GM18511 (cell line): ENCODE measurements around the gene TSPAN5.
A peak's percentile ranks its signal among the peaks of the same experiment; 100 is the strongest.

Experiments
- ATAC-seq: cut with Tn5 transposase; IDR thresholded peaks from one replicate; pipeline ENCODE4 v1.9.1; 2021; ENCODE audit warnings: mild to moderate bottlenecking, moderate library complexity; ENCODE audit not compliant: unreplicated experiment

TSPAN5 gene

DNA sequence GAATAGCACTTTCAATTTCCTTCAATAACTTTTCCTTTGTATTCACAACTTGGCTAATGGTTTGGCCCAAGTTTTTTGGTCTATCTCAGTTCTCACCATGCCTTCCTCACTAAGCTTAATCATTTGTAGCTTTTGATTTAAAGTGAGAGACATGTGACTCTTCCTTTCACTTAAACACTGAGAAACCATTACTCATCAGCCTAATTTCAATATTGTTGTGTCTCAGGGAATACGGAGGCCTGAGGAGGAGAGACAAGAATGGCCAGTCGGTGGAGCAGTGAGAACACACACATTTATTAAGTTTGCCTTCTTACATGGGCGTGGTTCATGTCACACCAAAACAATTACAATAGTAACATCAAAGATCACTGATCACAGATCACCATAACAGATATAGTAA is 56.7 kb downstream of the TSPAN5 start:
- peak; percentile 91 for ATAC-seq

DNA sequence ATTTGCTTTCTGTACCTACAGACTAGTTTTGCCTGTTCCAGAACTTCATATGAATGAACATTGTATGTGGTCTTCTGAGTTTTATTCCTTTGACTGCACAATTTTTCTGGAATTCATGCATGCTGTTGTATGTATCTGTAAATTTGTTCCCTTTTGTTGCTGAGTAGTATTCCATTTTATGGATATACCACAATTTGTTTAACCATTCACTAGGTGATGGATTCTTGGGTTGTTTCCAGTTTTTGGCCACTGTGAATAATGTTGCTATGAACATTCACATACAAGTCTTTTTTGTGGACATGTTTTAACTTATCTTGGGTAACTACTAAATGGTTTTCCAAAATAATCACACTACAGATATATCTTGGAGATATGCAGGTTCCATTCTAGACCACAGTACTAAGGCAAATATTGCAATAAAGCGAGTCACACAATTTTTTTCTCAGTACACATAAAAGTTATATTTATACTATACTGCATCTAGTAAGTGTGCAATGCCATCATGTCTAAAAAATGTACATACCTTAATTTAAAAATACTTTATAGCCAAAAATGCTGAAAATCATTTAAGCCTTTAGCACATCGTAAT is 58.7 kb downstream of the TSPAN5 start:
- ATAC-seq = no peak

DNA sequence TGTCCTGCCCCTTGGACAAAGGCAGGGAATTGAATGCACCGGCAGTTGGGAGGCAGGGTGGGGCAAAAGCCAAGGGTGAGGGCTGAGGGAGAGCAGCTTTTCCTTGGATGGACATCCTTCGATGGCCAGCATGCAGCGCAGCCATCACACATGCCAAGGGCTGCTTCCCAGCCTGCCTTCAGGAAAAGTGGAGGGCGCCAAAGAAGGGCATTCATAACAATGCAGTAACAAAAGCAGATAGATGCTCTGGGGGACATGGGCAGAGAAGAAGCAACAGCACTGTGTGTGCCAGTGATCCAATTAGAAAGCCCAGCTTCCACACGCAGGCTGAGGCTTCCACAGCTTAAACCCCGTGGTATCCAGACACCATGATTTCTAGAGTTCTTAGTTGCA is 71.5 kb downstream of the TSPAN5 start:
- ATAC-seq = no peak

DNA sequence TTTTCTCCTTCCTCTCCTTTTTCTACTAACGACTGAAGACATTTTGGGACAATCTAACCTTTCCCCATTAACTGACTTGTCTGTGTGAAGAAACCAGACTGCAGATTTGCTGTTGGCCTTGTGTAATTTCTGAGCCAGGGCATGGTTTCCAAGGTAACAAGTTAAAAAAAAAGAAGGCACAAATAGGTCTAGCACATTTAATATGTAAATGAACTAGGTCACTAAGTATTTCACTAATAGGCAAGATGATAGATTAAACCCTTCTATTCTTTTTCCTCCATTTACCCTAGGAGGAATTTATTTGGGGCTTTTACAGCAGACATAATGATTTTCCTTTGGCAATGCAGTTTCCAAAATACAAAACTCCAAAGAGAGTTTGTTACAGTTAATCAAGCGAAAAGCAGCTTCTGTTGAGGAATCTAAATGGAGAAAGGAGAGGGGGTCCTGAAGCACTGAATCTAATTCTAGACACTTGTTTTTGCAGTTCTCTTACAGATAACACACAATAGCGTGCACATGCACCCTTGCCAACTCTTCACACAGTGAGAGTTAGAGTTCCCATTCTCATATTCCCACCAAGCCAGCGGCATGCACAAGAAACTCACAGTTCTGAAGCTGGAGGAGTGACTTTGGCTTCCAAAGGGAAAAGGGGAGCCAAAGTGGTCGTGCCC is 72.0 kb downstream of the TSPAN5 start:
- no peak for ATAC-seq

DNA sequence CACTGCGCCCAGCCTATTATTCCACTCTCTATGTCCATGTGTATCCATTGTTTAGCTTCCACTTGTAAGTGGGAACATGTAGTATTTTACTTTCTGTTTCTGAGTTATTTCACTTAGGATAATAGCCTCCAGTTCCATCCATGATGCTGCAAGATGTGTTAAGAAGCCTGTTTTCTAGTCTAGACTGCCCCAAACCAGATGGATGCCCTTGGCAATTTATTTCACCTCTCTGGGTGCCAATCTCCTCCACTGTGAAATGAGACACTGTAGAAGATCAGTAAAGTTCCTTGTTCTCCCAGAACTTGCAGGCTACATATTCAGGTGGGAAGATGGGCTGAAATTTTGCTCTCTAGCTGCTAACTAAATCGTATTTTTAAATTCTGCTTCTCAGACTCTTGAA is 72.8 kb downstream of the TSPAN5 start:
- no peak for ATAC-seq

DNA sequence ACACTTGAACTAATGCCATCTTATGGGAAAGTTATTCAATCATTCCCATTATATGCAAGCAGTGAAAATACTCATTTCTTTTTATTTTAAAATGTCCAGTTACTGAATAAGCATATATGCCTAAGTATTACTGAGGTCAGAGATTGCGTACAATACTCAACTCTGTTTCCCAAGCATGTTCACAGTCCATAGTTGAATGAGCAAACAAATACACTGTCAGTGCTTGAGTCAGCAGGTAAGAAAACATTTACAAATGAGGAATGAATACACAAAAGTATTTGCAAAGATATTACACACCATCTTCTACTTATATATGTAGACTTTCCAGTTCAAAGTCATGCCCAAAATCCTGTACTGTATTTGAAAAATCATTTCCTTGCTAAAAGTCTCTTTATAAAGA is 74.1 kb downstream of the TSPAN5 start:
- no peak for ATAC-seq

DNA sequence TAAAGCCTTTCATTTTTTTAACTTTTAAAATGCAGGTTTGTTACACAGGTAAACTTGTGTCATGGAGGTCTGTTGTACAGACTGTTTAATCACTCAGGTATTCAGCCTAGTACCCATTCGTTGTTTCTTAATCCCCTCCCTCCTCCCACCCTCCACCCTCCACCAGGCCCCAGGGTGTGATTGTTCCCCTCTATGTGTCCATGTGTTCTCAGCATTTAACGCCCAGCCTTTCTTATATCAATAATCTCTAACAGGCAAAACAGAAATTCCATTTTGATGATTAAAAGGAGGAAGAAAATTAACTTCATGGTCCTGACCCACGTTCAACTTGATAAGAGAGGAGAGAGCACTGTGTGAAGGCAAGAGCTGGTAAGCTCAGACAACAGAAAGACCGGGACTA is 75.1 kb downstream of the TSPAN5 start:
- no peak for ATAC-seq

DNA sequence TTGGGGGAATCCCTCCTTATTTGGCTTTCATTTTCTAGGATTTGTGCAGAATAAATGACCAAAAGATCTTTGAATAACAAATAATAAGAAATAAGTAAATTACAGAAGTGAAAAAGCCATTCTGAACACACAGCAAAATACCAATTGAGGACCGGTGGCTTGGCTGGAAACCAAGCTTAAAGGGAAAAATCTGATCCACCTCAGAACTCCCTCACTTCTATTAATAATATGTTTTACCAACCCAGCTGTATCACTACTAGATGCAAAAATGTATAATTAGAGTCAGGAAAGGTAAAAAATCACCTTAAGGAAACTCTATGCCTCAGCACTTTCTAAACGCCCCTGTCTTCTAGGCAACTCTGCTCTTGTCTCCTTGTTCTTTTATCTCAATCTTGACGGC is 77.3 kb downstream of the TSPAN5 start:
- ATAC-seq = no peak

DNA sequence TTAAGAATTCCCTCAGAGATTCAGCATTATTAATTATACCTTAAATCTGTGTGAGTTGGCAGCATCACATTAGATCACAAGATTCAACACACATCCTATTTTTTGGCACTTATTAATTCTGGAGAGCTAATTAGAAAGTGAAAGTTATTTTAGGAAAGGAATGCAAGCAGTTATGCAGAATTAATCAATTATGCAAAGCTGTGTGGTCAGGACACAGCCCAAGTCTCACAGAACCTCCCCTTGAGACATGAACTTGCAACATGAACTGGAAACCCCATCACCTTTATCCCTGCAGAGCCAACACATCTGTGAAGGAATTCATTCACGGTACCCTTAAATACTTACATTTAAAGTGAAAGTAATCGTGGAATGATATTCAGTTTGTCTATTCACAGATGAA is 80.5 kb downstream of the TSPAN5 start:
- no peak for ATAC-seq

DNA sequence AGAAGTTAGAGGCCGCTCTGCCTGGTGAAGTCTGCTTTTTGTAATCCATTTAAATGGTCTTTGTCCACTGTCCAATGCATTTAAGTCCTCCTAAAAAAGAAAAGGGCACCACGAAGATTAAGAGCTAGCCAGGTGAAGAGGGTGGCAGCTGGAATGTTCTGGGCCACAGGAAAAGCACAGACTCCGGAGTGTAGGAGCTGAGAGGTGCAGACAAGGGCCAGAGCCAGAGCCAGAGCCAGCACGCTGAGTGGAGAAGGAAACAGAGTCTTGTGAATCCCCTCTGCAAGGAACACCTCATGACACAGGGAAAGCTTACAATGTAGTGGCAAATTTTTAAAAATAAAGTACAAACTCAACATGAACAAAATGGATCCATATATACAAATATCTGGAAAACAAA is 83.6 kb downstream of the TSPAN5 start:
- ATAC-seq = no peak

DNA sequence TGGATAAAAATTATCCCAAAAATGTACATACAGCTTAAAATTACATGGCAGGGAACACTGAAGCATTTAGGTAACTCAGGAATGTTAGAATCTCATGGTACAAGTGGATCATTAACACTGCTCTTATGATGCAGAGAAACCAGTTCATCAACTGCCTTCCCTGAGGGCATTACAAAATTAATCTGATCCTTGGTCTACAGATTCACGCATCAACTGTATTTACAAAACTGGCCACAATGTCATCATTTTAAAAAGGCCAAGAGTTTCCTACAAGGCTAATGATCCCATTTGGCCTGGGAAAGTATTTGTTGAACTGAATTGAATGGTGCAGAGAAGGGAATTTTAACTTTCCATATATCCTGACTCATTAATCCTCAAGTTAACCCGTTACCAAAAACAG is 84.6 kb downstream of the TSPAN5 start:
- no peak for ATAC-seq

DNA sequence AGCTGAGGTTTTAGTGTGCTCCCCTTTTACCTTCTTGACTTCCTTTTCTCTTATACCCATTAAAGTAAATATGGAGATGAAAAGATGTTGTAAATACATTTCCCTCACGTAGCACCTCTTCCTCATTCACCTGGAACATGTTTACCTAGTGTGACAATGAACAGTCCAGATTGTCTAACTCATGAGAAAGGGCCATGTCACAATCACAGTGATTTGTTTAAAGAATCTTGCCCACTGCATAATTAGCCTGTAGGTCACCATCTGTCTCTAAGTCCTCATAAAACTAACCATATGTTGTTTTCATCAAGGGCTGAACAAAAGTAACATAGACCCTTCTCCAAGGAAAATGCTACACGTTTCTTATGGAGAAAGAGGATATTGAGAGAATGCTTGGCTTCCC is 85.7 kb downstream of the TSPAN5 start:
- ATAC-seq = no peak

DNA sequence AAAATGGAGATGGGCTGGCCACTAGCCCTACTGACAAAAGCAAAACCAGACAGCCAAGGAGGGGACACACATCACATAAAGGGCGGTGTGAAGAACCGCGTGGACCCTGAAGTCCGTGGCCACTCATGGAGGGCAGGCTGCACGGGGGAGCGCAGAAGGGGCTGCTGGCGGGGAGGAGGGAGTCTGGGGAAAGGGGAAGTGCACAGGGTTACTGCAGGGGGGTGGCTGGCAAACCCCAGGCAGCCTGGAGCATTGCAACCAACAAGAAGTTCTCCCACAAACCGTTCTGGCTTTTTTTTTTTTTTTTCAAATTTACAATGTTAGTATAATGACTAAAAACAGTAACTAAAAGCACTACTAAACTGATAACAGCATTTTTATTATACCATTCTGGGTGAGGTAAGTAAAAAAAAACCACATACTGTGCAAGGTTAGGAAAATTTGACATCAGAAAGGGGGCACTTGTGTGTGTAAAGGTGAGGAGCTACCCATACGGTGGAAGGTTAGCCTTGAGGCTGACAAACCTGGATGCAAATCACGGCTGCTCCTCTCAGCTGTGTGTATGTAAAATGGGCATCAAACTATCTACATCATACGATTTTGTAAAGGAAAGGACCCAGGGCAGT is 87.1 kb downstream of the TSPAN5 start:
- ATAC-seq = no peak

DNA sequence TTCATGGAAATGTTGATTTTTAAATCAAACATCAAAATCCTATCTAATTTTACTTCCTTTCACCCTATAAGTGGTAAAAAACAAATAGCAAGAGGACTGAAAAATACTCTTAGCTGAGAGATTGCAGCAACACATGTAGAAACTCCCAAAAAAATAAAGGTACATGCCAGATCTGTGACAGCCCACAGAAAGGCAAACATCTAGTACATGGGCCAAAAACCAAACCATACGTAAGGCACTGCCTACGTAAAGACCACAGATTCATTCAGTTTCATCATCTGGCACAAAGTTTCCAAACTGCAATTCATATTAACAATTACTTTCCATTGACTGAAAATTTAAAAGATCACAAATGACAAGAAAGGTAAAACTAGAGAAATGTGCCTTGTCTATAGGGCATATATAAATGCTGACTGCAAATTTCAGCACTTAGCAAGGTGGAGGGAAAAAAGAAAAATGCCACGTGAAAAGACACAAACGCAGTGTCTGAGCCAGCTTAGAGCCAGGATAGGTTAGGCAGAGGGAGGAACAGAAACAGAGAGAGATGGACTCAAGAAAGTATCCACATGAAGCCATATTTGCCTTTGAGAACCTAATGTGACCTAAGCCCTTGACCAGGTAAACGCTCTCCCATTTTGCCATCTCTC is 88.1 kb downstream of the TSPAN5 start:
- no peak for ATAC-seq

DNA sequence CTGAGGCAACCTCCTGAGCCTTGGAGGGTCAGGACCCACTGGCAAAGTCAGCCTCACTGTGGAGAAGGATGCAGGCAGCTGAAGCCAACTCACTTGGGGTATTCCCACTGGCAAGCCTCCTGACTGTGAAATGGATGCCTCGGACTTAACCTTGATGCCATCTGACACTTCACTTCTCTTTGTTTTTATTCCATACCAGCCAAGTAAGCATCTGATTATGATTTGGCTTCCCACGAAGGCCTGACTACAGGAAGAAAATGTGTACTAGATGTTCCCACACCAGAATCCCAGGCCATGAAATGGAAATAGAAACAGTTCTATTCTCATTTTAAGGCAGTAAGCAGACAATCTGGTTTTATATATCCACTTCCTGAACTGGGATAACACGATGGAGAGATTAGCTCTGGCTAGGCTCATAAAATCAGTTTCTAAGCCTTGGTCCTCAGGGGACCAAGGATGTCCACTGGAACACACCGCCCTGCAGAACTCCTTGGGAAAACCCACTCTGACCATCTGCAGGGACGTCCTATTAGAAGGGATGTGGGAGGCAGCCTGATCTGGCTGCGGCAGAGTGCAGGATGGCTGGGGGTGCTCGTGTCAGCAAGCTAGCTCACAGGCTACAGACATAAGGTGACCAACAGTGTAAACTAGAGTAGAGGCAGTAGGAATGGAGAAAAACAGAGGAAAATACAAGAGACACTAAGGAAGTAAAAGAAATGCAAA is 89.3 kb downstream of the TSPAN5 start:
- ATAC-seq = no peak

DNA sequence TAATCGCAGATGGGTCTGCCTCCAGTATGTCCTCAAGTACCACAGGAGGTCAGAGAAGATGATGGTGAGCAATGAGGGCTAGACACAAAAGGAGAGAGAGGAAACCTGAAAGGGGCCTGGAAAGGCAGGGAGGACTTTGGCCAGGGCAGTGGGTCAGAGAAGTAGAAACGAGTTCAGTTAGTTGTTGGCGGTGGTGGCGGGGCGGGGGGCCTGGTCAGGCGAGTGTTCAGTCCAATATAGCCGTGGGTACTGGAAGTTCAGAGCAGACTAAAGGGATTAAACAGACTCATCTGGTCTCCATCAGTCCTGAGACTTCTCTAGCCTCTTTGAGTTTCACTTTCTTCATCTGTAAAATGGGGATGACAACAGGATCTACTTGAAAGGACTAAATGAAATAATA is 90.8 kb downstream of the TSPAN5 start:
- no peak for ATAC-seq

DNA sequence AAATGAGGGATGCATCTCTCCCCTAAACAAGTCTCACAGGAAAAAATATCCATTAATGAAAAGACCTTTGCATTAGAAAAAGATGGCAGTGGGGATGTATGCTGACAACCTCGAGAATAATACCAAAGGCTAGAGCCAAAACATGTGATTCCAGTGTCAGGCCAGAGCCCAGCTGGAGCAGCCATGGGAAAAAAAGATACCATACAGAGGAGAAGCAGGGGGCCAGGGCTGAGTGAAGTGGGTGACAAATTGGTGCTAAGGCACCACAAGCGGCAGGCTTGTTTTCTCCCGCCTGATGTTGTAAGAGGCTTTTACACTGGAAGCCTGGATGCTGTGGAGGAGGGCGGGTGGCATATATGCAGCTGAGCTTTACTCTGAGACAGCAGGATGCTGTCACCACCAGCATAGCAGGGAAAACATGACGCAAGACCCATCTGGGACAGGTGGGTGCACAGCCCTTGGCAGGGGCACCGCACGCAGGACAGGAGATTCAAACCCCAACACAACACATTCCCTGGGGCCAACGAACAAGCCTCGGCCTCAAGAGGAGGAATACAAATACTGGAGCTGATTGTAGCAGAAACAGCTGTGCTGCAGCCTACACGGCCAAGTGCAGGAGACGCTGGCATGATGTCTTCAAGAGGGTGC is 91.9 kb downstream of the TSPAN5 start:
- no peak for ATAC-seq

DNA sequence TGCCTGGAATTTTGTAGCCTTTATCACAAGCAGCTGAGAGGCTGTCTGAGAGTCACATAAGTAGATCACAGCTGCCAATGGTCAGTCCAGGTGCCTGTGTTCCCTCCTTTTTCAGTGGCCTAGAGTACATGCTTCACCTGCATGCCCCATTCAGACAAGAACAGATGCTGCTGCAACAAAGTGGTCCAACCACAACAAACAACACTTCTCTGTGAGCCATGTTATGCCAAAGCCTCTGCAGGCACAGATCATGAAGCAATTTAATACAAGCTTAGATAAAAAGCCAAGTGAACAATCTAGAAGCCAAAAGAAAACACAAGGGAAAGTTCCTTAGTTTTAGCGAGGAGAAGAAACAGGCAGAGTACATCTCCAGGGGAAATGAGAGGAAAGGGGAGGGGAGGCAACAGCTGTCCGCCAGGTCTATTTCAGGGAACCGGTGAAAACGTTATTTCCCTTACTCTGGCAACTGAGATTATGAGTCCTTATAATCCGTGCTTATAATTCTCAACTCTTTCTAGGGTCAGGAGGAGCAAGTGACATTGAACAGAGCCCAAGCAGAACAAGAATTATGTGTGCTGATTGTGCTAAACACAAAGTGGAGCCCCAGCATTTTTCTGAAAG is 92.6 kb downstream of the TSPAN5 start:
- ATAC-seq = no peak

DNA sequence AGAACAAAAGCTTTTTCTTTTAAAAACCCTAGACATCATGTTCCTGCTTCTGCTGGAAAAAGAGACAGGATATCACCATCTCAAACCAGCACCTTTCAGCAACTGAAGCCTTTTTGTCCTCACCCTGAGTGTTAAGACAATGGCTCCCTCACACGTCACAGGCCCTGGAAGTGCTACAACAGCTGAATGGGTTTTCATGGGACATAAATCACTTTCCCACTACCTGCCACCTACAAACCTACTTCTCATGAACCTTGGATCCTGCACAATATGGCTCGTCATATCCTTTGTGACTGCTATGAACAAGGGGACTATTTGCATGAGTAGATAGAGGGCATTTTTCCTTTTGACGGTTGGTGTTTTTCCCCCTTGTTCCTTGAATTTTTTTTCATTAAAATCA is 93.6 kb downstream of the TSPAN5 start:
- ATAC-seq = no peak

DNA sequence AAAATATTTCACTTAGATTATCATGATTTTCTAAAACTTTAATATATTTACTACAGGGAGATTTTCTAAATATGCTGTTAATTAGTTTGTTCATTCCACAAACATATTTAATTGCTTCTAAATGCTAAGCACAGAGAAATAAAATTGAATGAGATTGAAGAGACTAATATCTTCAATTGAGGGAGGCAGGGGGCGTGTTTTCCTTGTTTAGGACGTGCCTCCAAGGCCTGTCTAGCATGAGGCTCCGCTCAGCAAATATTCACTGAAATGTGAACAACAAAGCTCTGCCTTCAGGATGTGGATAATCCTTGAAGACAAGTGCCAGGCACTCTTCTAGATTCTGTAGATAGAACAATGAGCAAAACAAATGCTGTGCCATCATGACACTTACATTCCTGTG is 98.1 kb downstream of the TSPAN5 start:
- no peak for ATAC-seq
